Endothelial cell (in vitro differentiated cells): ENCODE measurements around the gene OR1N2. TPM values are rescaled to one million over a fixed set of nuclear protein-coding genes. Genes with fewer than 3 reads are reported as not detected.

ENCODE experiments used
- DNase-seq: peaks from one replicate; pipeline ENCODE4 v3.0.0; 2021; ENCODE audit warnings: low spot score
- H3K27ac Mint-ChIP-seq: one replicate; pipeline ENCODE4 v1.8.0; 2021; ENCODE audit warnings: mixed read lengths, inconsistent platforms; ENCODE audit not compliant: unreplicated experiment
- H3K27me3 Mint-ChIP-seq: one replicate; pipeline ENCODE4 v1.8.0; 2021; ENCODE audit warnings: mild to moderate bottlenecking, moderate library complexity, mixed read lengths, inconsistent platforms; ENCODE audit not compliant: unreplicated experiment
- H3K36me3 Mint-ChIP-seq: one replicate; pipeline ENCODE4 v1.8.0; 2021; ENCODE audit warnings: mild to moderate bottlenecking, low read depth, mixed read lengths, inconsistent platforms; ENCODE audit not compliant: unreplicated experiment
- H3K4me1 Mint-ChIP-seq: one replicate; pipeline ENCODE4 v1.8.0; 2021; ENCODE audit warnings: mild to moderate bottlenecking, mixed read lengths, inconsistent platforms; ENCODE audit not compliant: unreplicated experiment
- H3K4me3 Mint-ChIP-seq: one replicate; pipeline ENCODE4 v1.8.0; 2021; ENCODE audit warnings: mild to moderate bottlenecking, mixed read lengths, inconsistent platforms; ENCODE audit not compliant: unreplicated experiment
- H3K9me3 Mint-ChIP-seq: one replicate; pipeline ENCODE4 v1.8.0; 2021; ENCODE audit warnings: mixed read lengths, inconsistent platforms; ENCODE audit not compliant: unreplicated experiment
- long read RNA-seq: library from polyadenylated mRNA; unstranded; transcript quantifications from one replicate; pipeline ENCODE4 v2.0.0, GENCODE V29; 2020; ENCODE audit not compliant: unreplicated experiment
- total RNA-seq: library from RNA; stranded (reverse); fragmentation: NEBNext Ultra II Directional; extraction: Animal tissue kit (Norgen Biotek cat#: 25700); gene quantifications from one replicate; pipeline ENCODE4 v1.2.1, GENCODE V29; 2021; ENCODE audit not compliant: unreplicated experiment
- TF ChIP-seq, protein P1 (sequence below): fragments of 200-600 bp; sonication (generic); IDR thresholded peaks from one replicate; pipeline ENCODE4 v1.5.0; 2021; ENCODE audit warnings: antibody characterized with exemption; ENCODE audit not compliant: unreplicated experiment

OR1N2 gene, protein sequence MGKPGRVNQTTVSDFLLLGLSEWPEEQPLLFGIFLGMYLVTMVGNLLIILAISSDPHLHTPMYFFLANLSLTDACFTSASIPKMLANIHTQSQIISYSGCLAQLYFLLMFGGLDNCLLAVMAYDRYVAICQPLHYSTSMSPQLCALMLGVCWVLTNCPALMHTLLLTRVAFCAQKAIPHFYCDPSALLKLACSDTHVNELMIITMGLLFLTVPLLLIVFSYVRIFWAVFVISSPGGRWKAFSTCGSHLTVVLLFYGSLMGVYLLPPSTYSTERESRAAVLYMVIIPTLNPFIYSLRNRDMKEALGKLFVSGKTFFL
- not detected for total RNA-seq
- long read RNA-seq = 0 reads

DNA sequence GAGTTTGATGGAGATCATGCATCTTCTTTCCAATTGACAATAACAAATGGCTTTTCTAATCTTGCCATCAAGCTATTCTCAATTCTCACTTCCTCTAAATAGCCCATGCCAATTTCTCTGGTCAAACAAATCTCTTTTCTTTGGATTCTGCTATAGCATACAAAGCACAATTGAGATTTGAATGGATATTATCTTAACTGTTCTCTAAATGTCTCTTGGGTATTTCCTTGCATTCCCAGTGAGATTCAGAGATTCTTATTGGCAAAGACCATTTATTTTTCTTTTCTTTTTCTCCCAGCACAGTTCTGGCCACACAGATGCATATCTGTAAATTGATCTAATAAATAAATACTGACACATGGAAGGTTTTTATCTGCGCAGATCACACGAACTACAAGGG lies at the start of gene OR1N2:
TSS of gene OR1N2 (plus strand) at position 301 of the 400 bp plus-strand sequence. CDS start 100 bp downstream, outside the sequence.
- H3K27ac Mint-ChIP-seq = no peak within 1 kb of the TSS
- no peaks in the 10 kb centered on the region for H3K9me3 Mint-ChIP-seq
- TF ChIP-seq, protein P1, sequence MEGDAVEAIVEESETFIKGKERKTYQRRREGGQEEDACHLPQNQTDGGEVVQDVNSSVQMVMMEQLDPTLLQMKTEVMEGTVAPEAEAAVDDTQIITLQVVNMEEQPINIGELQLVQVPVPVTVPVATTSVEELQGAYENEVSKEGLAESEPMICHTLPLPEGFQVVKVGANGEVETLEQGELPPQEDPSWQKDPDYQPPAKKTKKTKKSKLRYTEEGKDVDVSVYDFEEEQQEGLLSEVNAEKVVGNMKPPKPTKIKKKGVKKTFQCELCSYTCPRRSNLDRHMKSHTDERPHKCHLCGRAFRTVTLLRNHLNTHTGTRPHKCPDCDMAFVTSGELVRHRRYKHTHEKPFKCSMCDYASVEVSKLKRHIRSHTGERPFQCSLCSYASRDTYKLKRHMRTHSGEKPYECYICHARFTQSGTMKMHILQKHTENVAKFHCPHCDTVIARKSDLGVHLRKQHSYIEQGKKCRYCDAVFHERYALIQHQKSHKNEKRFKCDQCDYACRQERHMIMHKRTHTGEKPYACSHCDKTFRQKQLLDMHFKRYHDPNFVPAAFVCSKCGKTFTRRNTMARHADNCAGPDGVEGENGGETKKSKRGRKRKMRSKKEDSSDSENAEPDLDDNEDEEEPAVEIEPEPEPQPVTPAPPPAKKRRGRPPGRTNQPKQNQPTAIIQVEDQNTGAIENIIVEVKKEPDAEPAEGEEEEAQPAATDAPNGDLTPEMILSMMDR = no peak
- H3K4me1 Mint-ChIP-seq = no peaks in the 10 kb centered on the region
- peaks cover 5% of the 10 kb centered on the region for H3K27me3 Mint-ChIP-seq
- DNase-seq = no peak
- no peak within 1 kb of the TSS for H3K4me3 Mint-ChIP-seq
- H3K36me3 Mint-ChIP-seq = no peaks in the 10 kb centered on the region

DNA sequence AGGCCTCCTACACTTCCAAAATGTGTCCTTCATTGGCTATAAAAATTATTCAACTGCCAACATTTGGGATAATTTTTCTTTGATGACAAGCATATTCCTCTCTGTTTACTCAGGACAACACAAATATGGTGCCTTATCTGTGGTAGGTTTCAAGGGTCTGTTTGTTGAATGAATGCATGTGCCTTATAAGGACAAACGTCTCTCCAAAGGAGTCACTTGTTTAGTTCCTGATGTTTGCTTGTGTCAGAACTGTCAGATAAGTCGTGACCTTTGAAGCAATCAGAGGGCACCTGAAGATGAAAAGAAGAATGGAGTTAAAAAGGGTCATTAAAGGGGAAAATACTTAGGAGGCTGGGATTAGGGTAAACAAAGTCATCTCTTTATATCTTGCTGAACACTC lies 45.9 kb upstream of the OR1N2 start:
- Mint-ChIP-seq H3K9me3 (peaks cover 3% of the 10 kb centered on the region), H3K27me3 (peaks cover 1% of the 10 kb centered on the region), H3K27ac (no peak overlapping the region), H3K4me1 (no peaks in the 10 kb centered on the region), H3K4me3 (no peak overlapping the region), H3K36me3 (no peaks in the 10 kb centered on the region)
- TF ChIP-seq, protein P1 = no peak
- DNase-seq = no peak

DNA sequence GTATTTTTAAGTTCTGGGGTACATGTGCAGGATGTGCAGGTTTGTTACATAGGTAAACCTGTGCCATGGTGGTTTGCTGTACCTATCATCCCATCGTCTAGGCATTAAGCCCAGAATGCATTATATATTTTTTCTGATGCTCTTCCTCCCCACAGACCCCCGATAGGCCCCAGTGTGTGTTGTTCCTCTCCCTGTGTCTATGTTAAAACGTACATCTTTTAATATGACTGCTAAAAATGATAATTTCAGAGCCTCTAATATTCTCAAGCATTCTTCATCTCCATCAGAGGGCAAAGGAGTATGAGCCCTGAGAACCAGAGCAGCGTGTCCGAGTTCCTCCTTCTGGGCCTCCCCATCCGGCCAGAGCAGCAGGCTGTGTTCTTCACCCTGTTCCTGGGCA lies 42.4 kb upstream of the OR1N2 start, which contains the start of gene OR1J2:
TSS of gene OR1J2 (plus strand) at position 301 of the 400 bp plus-strand sequence. CDS start at position 301, 0 bp downstream.
- peaks cover 3% of the 10 kb centered on the region for H3K9me3 Mint-ChIP-seq
- no peak within 1 kb of the TSS for H3K27ac Mint-ChIP-seq
- no peak for DNase-seq
- H3K36me3 Mint-ChIP-seq = no peaks in the 10 kb centered on the region
- H3K4me1 Mint-ChIP-seq = no peaks in the 10 kb centered on the region
- TF ChIP-seq, protein P1 = no peak
- H3K4me3 Mint-ChIP-seq = no peak within 1 kb of the TSS
- peaks cover 1% of the 10 kb centered on the region for H3K27me3 Mint-ChIP-seq

DNA sequence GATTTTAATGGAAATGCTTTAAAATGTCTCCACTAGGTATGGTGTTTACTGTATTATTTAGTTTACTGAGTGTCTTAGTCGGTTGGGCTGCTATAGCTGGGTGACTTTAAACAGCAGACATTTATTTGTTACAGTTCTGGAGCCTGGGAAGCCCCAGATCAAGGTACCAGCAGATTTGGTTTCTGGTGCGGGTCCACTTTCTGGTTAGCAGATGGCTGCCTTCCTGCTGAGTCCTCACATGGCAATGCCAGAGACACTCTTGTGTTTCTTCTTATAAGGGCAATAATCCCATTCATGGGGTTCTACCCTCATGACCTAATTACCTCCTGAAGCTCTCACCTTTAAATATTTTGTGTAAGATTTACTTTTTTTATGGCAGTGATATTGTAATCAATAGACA lies 34.7 kb upstream of the OR1N2 start:
- Mint-ChIP-seq H3K4me1 (no peaks in the 10 kb centered on the region), H3K27me3 (peaks cover 3% of the 10 kb centered on the region), H3K9me3 (no peaks in the 10 kb centered on the region), H3K36me3 (no peaks in the 10 kb centered on the region), H3K4me3 (no peak overlapping the region), H3K27ac (no peak overlapping the region)
- TF ChIP-seq, protein P1 = no peak
- no peak for DNase-seq

DNA sequence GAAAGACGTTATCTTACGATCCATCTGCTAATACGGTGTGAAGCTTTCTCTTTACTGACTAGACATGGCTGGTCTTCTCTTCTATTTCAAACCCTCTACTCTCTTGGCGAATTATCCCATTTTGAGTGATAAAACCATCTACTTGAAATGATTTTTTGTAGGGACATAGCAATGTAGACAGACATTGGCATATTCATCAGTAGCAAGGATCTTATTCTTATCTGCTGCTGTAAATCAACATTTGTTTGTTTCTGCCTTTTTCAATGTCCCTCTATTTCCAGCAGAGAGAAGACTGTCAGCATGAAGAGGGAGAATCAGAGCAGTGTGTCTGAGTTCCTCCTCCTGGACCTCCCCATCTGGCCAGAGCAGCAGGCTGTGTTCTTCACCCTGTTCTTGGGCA lies 34.1 kb upstream of the OR1N2 start, which contains the start of gene OR1J4:
TSS of gene OR1J4 (plus strand) at position 301 of the 400 bp plus-strand sequence. CDS start at position 301, 0 bp downstream.
- DNase-seq = no peak
- H3K27me3 Mint-ChIP-seq = peaks cover 3% of the 10 kb centered on the region
- H3K4me3 Mint-ChIP-seq = no peak within 1 kb of the TSS
- no peaks in the 10 kb centered on the region for H3K36me3 Mint-ChIP-seq
- H3K27ac Mint-ChIP-seq = no peak within 1 kb of the TSS
- TF ChIP-seq, protein P1 = no peak
- H3K4me1 Mint-ChIP-seq = no peaks in the 10 kb centered on the region
- no peaks in the 10 kb centered on the region for H3K9me3 Mint-ChIP-seq
